Body of pancreas (tissue), 4 donors: ENCODE data around the gene IL4R. TPM values are rescaled to one million over a fixed set of nuclear protein-coding genes. Genes with fewer than 3 reads are reported as not detected.
"Not testable (repeated sequence)": the region's sequence is repeated elsewhere in the genome, so short reads cannot be mapped to it uniquely, and the experiment has no call there.

ENCODE experiments used
- ATAC-seq: fragments of 150-250 bp; one replicate; pipeline ENCODE4 v1.9.1; 2016
- DNase-seq, 4 donors: peaks; one replicate each; pipeline ENCODE4 v3.0.0-alpha.2; 2019
- H3K27ac ChIP-seq, 4 donors: fragments of 200-600 bp; sonication (generic); 1 replicate in 3 of 4; 2 replicates in 1 of 4; pipeline versions ENCODE4 v1.5.1 to v1.6.1; 2016 to 2019; ENCODE audit warnings: mild to moderate bottlenecking in 1 of 4, mixed read lengths in 1 of 4, moderate library complexity in 1 of 4
- H3K27me3 ChIP-seq, 2 donors: fragments of 200-600 bp; sonication (generic); one replicate each; pipeline ENCODE4 v1.6.0; 2016; ENCODE audit warnings: mild to moderate bottlenecking in 1 of 2
- H3K36me3 ChIP-seq, 2 donors: fragments of 200-600 bp; sonication (generic); replicated peaks in 1 of 2; 2 replicates each; pipeline ENCODE4 v1.5.1; 2016; ENCODE audit warnings: low read depth in 2 of 2; ENCODE audit not compliant: insufficient read depth in 1 of 2
- H3K4me1 ChIP-seq: fragments of 200-600 bp; sonication (generic); one replicate; pipeline ENCODE4 v1.6.0; 2016
- H3K4me3 ChIP-seq, 2 donors: fragments of 200-600 bp; sonication (generic); 1 replicate in 1 of 2; 2 replicates in 1 of 2; pipeline ENCODE4 v1.5.1; 2016 to 2019
- H3K9me3 ChIP-seq, 3 donors: fragments of 200-600 bp; sonication (generic); 1 replicate in 2 of 3; 2 replicates in 1 of 3; pipeline ENCODE4 v1.5.1; 2016
- CTCF ChIP-seq, 7 experiments: fragments of 450-650 bp in 4 of 7; fragments of 200-600 bp in 3 of 7; sonication (generic) in 3 of 7; IDR thresholded peaks; one replicate each; pipeline ENCODE4 v1.5.1; 2016 to 2019; ENCODE audit warnings: antibody characterized with exemption in 7 of 7
- POLR2A ChIP-seq, 3 donors: fragments of 450-650 bp; IDR thresholded peaks; one replicate each; pipeline ENCODE4 v1.6.1; 2016; ENCODE audit warnings: antibody characterized with exemption in 3 of 3, mild to moderate bottlenecking in 2 of 3
- WGBS, 2 donors: methylation state at CpG; one replicate each; pipeline ENCODE4 v1.1.5; 2017; 5-methylcytosine and 5-hydroxymethylcytosine counted together
- intact Hi-C: fragments of 100-400 bp; cut with DNase I; formaldehyde crosslinking; loops from one replicate; pipeline ENCODE4 v1.15.1; 2023
- total RNA-seq, 2 donors: library from RNA; depleted of rRNA; stranded (reverse); fragments of >200 nt; gene quantifications; one replicate each; pipeline ENCODE4 v1.1.0, GENCODE V29; 2016

Gene IL4R
- total RNA-seq, 2 donors from 2014 or later, result 29.7 to 236 TPM

GRCh38 chr16:27408012-27408601 is 94.3 kb downstream of the IL4R start:
- Histone ChIP-seq H3K4me3 (no peak overlapping the region), H3K4me1 (no peaks in the 10 kb centered on the region), H3K27ac (no peak overlapping the region), H3K36me3 (no peaks in the 10 kb centered on the region), H3K9me3 (no peaks in the 10 kb centered on the region), H3K27me3 (no peaks in the 10 kb centered on the region)
- DNase-seq (no peak), ATAC-seq (no peak)
- intact Hi-C loops, result no loop called here
- WGBS, 2 donors, result 44 to 64% methylated on average over 3 of the region's 3 CpGs
- TF ChIP-seq POLR2A (IDR thresholded peaks at IDR 0.05) (no peak), CTCF (IDR thresholded peaks at IDR 0.05) (no peak)

GRCh38 chr16:27408602-27409031 is 94.8 kb downstream of the IL4R start:
- no peak overlapping the region for H3K27ac ChIP-seq

GRCh38 chr16:27409958-27410357 is 96.2 kb downstream of the IL4R start:
- H3K27me3 ChIP-seq, ATAC-seq, intact Hi-C loops, H3K4me1 ChIP-seq, H3K4me3 ChIP-seq, H3K36me3 ChIP-seq, H3K27ac ChIP-seq, H3K9me3 ChIP-seq, DNase-seq: not testable (repeated sequence)
- 63 to 66% methylated on average over 2 of the region's 2 CpGs for WGBS, 2 donors

More at GRCh38 chr16:27408602-27409031, 94.8 kb downstream of the IL4R start:
- 59 to 68% methylated on average over 6 of the region's 6 CpGs for WGBS, 2 donors
- no peak for DNase-seq
- Histone ChIP-seq H3K4me1 (no peaks in the 10 kb centered on the region), H3K36me3 (no peaks in the 10 kb centered on the region), H3K9me3 (no peaks in the 10 kb centered on the region), H3K4me3 (no peak overlapping the region), H3K27me3 (no peaks in the 10 kb centered on the region)
- TF ChIP-seq POLR2A (IDR thresholded peaks at IDR 0.05) (no peak), CTCF (IDR thresholded peaks at IDR 0.05) (no peak)
- no peak for ATAC-seq
- intact Hi-C loops, result no loop called here

GRCh38 chr16:27410761-27411160 is 97.0 kb downstream of the IL4R start:
- 85 to 88% methylated on average over 1 of the region's 1 CpG for WGBS, 2 donors

GRCh38 chr16:27413956-27414355 is 100.2 kb downstream of the IL4R start:
- Histone ChIP-seq H3K36me3 (no peaks in the 10 kb centered on the region), H3K9me3 (no peaks in the 10 kb centered on the region), H3K4me3 (no peak overlapping the region), H3K27ac (no peak overlapping the region), H3K4me1 (no peaks in the 10 kb centered on the region), H3K27me3 (no peaks in the 10 kb centered on the region)
- DNase-seq (no peak), ATAC-seq (no peak)
- 49 to 77% methylated on average over 2 of the region's 2 CpGs for WGBS, 2 donors
- intact Hi-C loops, result no loop called here
- TF ChIP-seq CTCF (IDR thresholded peaks at IDR 0.05), result no peak
- no peak for TF ChIP-seq POLR2A (IDR thresholded peaks at IDR 0.05)

More at GRCh38 chr16:27410761-27411160, 97.0 kb downstream of the IL4R start:
- Histone ChIP-seq H3K36me3 (no peaks in the 10 kb centered on the region), H3K4me3 (no peak overlapping the region), H3K4me1 (no peaks in the 10 kb centered on the region), H3K27me3 (no peaks in the 10 kb centered on the region), H3K27ac (no peak overlapping the region), H3K9me3 (no peaks in the 10 kb centered on the region)
- TF ChIP-seq CTCF (IDR thresholded peaks at IDR 0.05) (no peak), POLR2A (IDR thresholded peaks at IDR 0.05) (no peak)
- intact Hi-C loops, result no loop called here
- no peak for ATAC-seq
- no peak for DNase-seq

Other genes starting within 250 kb of the IL4R start
- gene C16orf82, start 247.0 kb upstream of the IL4R start, total RNA-seq, result not detected
- 10 to 100 TPM in 1 of 2 donors, 1 to 10 TPM in 1; 6.0 to 18.5 TPM for gene KDM8, start 110.4 kb upstream of the IL4R start, total RNA-seq
- gene NSMCE1, start 45.2 kb upstream of the IL4R start, total RNA-seq, result 10 to 100 TPM; 20.1 to 29.1 TPM
- under 1 TPM in 1 of 2 donors, not detected in 1; 0.26 TPM for gene IL21R, start 88.2 kb downstream of the IL4R start, total RNA-seq
- gene GTF3C1, start 235.9 kb downstream of the IL4R start, total RNA-seq, result 100 to 1,000 TPM in 1 of 2 donors, 10 to 100 TPM in 1; 38.7 to 161 TPM
- 10 to 100 TPM; 23.4 to 25.7 TPM for gene KATNIP, start 236.2 kb downstream of the IL4R start, total RNA-seq